NCI-H524 (cell line): Measurements from ENCODE around the gene HNMT.
"Not testable (repeated sequence)": the region's sequence is repeated elsewhere in the genome, so short reads cannot be mapped to it uniquely, and the experiment has no call there.

Experiments
- DNase-seq, 2 experiments: peaks; one replicate each; lab custom pipeline; 2025; lab: John Stamatoyannopoulos, UW

The HNMT gene

DNA sequence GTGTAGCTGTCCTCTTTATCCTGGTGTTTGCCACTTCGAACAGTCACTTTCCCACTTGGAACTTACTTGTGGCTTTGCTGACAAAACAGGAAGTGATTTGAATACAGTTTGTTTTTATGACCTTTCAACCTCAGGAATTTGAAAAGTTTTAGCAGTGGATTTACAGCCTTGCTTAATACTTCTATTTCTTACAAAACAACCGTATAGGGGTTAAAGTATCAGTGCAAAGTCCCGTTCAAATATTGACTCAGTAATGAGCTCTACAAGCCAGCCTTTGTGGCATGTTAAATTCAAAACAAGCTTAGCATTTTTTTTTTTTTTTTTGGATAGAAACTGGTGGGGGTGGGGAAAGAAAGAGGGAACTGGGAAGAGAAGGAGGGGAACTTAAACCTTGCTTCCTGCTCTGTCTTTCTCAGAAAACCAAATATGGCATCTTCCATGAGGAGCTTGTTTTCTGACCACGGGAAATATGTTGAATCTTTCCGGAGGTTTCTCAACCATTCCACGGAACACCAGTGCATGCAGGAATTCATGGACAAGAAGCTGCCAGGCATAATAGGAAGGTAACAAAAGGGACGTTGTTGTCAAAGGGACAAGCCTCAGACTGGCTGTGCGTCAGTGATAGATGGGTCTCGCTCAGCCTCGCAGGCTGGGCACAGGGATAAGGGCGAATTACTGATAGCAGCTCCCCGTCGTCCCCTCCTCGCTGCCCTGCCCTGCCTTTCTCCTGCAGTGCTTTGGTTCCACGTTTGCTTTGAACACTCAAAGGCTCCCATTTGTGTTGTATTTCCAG, at the start of gene HNMT:
HNMT (plus strand) TSS at position 408 of the 793 bp plus-strand sequence; CDS start at position 427, 19 bp downstream.
- DNase-seq, result no peak

DNA sequence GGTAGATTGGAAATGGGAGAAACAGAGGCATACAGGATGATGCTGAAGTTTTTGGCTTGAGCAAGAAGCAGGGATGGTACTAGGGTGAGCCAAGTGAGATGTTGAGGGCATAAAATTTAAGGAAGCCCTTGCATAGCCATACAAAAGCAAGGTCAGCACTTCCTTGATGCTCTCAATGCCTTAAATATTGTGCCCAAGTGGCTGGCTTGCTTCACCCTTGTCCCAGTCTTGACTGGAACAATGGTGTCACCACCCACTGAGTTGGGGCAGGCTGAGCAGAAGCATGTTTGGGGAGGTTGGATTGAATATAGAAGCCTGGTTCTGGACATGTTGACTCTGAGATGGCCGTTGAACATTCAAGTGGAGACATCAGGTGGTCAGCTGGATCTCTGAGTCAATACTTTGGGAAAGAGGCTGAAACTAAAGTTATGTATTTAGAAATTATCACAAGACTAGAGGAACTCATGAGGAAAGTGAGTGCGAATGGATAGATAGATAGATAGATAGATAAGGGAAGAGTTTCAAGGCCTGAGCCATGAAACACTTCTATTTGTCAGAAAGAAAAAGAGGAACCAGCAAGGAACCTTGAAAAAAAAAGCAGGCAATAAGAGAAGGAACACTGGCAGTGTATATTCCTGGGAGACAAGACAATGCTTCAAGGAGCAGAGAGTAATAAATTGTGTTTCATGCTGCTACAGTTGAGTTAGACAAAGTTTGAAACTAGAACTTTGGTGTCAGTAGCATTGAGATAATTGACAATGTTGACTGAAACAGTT, 43.0 kb upstream of the HNMT start:
- no peak for DNase-seq

DNA sequence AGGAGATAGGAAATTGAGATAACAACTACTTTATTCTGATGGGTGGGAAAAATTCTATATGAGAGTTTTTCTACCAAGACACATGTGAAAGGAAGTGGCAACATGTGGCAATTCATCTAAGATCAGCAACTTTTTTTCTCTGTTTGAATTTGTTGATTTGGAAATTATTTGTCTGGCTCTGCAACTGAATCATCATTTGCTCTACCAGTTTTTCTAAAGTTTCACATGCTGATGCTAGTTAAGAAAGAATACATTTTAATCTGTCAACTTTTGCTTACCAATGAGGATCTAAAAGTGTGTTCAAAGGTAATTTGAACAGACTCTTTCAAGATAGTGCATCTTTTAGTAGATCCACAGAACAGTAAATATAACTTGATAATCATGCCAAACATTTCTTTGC, 42.1 kb upstream of the HNMT start:
- DNase-seq, result not testable (repeated sequence)

DNA sequence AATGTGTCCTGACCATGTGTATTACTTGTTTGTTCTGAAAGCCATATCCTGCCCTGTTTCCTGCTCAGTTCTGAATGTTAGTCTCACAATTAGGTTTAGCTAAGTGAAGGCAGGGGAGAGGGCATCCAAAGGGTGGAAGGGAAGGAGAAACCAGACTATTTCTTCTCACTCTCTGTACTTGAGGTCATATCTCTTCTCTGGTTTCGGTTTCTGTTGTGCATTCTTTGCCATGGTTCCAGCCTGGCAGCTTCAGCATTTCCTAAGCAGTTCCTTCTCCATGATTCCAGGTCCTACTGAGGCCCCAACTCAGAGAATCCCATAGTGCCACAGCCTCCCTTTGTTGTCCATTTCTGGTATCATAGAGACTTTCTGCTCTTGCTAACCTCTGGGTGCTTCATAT, 40.3 kb upstream of the HNMT start:
- no peak for DNase-seq

DNA sequence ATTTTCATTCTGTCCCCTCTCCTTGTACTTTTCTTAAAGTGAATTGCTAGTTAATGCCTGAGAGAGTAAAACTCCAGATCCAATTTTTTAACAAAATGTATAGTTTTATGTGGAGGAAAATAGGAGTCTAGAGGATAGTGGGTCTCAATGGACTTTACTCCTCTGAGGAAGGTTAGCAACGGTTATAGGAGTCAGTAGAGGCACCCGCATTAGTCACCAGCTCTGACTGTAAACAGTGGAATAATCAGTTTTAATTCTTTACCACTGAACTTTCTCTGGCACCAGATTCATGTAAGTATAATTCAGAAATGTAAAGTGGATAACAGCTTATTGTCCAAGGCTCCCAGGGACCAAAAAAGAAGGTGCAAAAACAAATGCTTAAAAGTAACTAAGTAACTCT, 38.7 kb upstream of the HNMT start:
- DNase-seq, result no peak

DNA sequence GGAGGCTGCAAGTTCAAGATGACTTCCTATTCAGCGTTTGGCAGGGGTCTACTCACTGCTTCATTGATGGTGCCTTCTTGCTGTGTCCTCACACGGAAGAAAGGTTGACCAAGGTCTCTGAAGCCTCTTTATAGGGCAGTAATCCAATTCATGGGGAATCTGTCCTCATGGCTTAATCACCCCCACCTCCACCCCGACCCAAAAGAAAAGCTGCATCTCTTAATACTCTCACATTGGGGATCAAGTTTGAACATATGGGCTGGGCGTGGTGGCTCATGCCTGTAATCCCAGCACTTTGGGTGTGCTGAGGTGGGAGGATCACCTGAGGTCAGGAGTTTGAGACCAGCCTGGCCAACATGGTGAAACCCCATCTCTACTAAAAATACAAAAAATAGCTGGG, 36.4 kb upstream of the HNMT start:
- peak in 1 of 2 experiments; percentile 32 for DNase-seq

DNA sequence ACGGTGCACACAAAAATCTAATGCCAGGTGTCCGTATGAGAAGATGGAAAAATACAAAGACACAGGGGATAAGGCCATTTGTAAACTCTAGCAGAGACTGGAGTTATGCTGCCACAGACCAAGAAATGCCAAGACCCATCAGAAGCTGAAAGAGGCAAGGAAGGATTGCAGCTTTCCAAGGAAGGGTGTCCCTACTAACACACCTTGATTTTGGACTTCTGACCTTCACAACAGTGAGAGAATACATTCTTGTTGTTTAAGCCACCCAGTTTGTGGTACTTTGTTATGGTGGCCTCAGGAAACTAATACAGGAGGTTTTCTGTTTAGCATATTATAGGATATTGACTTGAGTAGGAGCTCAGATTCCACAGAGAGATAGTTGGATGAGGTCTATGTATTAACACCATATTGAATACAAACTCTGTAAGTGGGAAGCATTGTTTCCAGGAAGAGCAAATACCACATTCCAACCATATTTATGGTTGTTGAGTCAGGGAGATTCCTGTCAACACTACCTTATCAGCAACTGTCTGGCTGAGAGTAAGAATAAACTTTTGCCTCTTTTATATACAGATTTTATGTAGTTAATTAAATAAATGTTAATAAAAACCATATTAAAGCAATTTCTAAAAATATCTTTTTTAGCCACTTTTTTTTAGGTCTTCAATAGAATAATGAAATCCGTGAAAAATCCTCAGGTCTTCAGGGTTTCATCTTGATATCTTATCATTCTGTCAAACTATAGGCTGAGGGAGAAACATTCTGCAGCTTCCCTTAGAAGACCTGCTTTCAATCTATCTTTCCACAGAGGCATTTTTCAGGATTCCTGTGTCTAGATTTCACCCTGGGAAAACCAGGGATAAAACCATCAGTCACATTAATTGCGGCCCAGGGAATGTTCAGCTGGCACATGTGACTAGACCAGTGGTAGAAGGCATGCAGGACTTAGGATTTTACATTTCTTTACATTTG, 35.4 kb upstream of the HNMT start:
- peak in 1 of 2 experiments; percentile 72 for DNase-seq

DNA sequence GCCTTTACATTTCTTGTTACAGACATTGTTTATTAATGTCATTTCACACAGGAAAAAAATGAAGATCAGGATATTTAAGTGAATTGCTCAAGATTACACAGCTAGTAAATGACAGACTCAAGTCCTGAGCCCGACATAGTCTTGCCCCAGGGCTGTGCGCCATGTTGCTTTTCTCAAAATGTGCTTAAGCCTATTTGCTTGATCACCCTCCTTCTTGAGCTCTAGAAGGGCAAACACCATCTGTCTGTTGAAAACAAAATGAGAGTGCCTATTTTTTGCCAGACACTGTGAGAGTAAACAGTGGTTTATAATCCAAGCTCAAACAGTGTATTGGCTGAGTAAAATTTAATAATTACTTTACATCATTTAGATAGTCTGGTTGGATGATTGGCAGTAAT, 34.8 kb upstream of the HNMT start:
- peak; percentile 62 to 86 for DNase-seq

DNA sequence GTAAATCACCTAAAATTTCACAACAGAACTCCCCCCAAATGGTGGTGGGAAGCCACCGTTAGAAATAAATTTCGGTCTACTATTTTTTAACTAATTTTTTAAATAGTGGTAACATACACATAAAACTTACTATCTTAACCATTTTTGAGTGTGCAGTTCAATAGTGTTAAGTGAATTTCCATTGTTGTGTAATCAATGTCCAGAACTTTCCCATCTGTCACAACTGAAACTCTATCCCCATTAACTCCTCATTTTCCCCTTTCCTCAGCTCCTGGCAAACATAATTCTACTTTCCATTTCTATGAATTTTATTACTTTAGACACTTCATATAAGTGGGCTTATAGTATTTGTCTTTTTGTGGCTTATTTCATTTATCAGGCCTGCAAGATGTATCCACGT, 34.1 kb upstream of the HNMT start:
- peak in 1 of 2 experiments; percentile 61 for DNase-seq

DNA sequence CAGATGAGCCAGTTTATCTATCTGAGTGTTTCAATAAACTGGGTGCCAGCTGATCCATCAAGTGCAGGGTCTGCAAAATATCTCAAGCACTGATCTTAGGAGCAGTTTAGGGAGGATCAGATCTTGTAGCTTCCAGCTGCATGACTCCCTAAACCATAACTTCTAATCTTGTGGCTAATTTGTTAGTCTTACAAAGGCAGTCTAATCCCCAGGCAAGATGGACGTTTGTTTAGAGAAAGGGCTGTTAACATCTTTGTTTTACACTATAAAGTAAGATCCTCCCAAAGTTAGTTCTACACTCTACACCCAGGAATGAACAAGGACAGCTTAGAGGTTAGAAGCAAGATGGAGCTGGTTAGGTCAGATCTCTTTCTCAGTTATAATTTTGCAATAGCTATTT, 28.7 kb upstream of the HNMT start:
- peak in 1 of 2 experiments; percentile 23 for DNase-seq

DNA sequence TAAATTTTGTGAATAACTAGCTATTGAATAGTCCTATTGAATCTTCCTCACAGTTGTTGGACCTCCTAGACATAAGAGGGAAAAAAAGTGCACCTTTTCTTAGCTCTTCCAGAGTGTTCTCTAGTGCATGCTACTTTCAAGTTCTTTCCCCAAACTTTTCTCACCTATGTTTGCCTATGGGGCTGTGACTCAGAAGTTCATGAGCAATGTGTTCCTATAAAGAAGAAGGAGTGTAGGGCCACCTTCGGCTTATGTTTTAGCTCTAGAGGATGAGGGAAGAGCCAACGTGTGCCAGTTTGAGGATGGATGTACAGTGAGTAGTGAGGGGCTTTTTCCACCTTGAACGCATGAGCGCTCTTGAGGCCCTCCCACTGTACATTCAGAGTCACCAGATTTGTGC, 27.0 kb upstream of the HNMT start:
- no peak for DNase-seq

DNA sequence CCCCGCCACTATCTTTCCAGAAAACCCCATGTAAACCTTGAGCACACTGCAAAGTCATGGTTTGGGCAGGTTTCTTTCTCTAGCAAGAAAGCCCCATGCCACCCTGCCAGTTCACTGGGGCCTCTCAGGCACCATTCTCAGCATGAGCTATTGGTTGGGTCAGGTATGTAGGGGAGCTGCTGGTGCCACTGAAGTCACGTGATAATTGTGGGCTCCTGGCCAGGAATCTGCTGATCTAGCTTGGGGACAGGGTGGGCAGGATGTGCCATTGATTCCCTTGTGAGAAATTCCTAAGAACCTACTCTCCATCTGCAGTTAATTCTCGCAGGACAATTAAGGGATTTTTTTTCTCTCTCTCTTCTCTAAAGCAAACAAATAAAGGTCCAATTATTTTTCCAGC, 26.5 kb upstream of the HNMT start:
- no peak for DNase-seq

DNA sequence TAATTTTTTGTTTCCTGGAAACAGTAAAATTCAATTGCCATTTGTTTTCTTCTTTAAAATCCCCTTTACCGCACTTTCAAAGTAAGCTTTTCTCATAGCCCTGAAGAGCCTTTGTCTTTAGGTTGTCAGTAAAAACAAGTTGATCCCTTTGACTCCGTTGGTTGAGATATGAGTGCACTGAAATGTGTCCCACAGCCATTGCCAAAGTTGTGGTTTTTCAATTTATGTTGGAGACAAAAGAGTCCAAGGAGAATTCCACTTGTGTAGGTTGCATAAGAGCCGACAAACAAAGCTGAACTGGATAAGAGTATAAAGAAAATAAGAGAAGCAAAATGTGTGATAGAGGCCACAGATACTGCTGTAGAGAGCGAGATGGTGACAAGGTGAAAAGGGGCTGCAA, 26.1 kb upstream of the HNMT start:
- no peak for DNase-seq

DNA sequence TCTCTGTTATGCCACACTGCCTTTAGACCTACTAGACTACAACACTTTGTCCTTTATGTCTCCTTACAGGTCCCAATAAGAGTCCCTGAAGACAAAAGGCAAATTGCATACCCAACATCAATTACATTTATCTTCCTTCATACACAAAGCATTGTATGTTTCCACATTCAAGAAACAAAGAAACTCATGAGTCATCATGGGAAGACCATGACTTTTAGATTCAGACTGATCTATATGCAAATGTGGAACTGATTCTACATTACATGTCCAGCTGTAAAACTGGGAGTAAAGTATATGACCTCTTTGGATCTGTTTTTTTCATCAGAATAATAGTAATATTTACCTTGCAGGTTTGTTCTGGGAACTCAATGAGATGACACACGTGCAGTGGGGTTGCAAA, 25.2 kb upstream of the HNMT start:
- no peak for DNase-seq

DNA sequence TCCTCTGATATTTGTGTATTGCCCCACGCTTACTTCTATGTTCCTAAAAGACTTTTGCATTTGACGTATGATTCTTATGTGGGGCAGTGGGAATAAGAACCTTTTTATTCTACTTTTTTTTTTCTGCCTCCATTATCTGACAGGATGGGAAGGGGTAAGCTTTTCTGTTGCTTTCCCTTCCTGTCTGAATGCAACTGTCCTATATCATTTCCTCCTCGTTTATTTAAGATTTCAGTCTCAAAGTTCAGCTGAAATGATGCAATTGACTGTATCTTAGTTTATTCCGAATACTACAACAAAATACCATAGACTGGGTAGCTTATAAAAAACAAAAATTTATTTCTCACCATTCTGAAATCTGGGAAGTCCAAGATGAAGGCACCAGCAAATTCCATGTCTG, 24.1 kb upstream of the HNMT start:
- DNase-seq, result no peak

DNA sequence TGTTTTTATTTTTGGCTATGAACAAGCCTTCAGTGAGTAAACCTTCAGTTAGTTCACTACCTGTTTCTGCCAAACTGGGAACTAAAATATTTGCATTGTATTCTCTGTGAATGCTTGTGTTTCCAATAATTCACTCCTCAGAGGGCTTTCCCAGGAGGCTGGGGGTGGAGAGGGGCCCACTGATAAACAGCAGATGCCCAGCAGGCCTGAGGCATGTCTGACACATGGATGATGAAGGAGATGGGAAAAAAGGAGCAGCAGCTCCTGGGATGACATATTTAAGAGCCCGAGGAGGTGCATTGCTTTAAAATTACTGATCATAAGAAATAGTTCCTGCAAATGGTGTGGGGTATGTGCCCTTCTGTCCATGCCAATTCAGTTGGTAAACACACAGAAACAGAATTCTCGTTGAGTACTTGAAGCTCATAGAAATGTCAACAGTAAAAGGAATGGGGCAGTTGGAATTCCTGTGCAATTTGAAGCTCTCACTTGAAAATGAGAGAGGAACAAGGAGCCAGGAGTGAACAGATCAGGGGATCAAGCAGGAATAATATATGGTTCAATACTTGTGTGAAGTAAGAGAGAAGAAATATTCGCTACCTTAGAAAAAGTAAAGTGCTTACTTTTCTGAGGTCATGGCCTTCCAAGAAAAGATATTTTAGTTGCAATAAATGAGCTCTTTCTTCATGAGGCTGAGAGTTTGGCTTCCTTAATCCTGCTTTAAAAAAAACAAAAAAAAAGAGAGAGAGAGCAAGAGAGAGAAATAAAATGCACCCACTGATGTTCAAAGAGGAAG, 22.0 kb upstream of the HNMT start:
- no peak for DNase-seq

DNA sequence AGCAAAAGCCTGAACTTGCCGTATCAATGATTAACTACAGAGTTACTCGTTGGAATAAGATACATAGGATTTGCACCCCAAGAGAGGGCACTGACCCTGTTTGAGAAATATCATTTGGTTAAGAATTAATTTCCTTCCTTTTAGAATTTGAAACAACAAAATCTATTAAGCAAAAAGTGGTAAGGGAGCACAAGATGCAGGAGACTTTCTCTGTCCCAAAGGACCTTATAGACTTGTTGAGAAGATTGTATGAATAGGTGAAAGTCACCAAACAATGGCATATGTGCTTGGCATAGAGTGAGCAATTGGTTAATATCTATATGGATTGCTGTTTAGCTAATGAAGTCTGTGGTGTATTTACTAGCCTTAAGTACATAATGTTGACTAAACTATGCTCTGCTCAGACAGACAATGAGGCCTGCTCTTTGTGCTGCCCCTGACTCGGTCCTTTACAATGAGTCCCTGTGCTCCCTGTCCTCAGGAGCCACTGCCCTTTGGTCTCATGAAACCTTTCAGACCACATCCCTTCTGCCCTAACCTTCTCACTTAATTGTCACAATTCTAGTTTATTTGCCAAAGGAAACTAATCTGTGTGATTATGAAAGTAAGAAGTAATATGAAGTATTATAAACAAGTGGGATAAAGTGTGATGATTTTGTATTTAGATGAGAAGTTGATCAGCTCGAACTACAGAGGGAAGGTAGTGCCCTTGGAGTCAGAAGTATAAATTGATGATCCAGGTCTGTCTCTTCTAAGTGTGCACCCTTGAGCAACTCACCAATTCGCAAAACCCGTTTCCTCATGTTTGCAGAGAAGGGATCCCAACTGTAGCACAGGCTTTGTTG, 21.2 kb upstream of the HNMT start:
- DNase-seq, result no peak

DNA sequence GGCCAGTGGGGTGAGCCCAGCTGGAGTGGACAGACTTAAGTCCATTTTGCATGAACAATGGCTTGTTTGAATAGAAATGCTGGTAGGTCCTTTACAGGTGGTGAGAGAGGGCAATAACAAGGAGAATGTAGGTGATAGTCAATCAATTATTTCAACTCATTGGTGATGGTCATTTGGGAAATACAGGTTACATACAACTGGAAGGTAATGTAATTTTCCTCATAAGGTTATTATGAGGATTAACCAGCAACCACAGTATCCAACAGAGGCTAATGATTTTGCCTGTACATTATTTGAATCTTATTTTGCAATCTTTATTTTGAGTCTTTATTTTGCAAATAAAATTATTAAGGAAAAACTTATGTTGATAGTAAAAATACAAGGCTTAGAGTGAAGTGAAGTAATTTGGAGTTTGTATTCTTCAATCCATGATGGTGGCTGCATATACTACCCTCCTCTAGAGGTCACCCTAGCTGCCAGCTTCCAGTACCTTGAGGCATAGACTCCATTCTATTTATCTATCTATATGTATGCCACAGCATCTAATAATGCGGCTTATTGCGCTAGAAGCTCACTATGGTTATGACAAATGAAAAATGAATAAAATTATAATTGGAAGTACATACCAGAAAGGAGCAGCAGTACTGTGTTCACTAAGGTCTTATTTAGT, 20.5 kb upstream of the HNMT start:
- DNase-seq, result no peak

DNA sequence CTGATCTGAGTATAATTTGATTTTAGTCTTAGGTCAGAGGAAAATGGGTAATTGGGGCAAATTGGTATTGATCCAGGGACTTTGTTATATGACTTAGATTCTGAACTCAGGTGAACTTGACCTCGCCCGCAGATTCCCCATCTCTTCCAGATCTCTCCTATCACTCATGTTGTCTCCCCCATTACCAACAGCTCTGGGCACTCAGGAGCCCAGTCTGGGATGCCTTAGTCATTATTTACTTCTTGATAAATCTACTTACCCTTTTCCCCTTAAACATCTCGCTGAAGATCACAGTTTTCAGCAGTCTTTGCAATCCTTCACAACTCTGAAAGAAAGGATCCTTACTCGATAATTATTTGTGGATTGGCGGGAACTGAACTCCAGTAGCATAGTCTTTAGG, 19.6 kb upstream of the HNMT start:
- DNase-seq, result no peak

DNA sequence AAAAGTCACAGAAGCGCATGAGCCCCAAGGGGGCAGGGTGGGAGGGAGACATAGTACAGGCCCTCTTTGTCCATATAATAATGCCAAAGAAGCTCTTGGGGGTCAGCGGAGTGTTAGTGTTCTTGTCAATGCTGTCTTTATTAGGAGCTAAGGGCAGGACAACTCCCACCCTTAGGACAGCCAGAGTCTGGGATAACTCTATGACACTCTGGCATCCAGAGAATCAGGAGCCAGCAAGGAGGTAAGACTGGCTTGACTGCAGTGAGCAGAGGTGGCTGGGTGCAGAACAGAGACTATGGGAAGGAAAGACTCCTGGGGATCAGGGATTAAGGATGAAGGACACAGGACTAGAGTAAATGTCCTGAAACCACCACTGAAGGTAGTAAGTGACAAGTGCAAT, 19.0 kb upstream of the HNMT start:
- DNase-seq, result no peak
